ENCODE results near the gene U2AF1L4. TPM values are rescaled to one million over a fixed set of nuclear protein-coding genes. Genes with fewer than 3 reads are reported as not detected.

The U2AF1L4 gene
- total RNA-seq, 2 experiments from 2014 or later, result 35.5 to 36.2 TPM

GRCh38 chr19:35713904-35714495, 31.2 kb downstream of the U2AF1L4 start:
- Mint-ChIP-seq H3K9me3 (no peaks in the 10 kb centered on the region), H3K4me1 (peaks cover 69% of the 10 kb centered on the region), H3K36me3 (ENCODE audit: low read depth) (peaks cover 36% of the 10 kb centered on the region), H3K27ac (peak overlapping the region; percentile 99), H3K27me3 (no peaks in the 10 kb centered on the region), H3K4me3 (peak overlapping the region; percentile 92)
- POLR2A ChIA-PET, result interaction anchor here (1.0 to 6.8 kb wide), 11 partner anchors 7 to 216 kb away, joined by 3 to 160 read pairs (median 14); partner anchors contain the start of genes COX6B1, IGFLR1, LIN37 and PSENEN
- CTCF ChIA-PET, result interaction anchor here (1.3 to 10.3 kb wide), 5 partner anchors 12 to 34 kb away, joined by 3 to 131 read pairs (median 8); partner anchors contain the start of genes LIN37, PSENEN and U2AF1L4
- no peak for DNase-seq

GRCh38 chr19:35713506-35713850, 31.7 kb downstream of the U2AF1L4 start:
- Mint-ChIP-seq H3K4me3 (peak overlapping the region; percentile 92), H3K27ac (peak overlapping the region; percentile 99), H3K27me3 (no peaks in the 10 kb centered on the region), H3K9me3 (no peaks in the 10 kb centered on the region), H3K36me3 (ENCODE audit: low read depth) (peaks cover 32% of the 10 kb centered on the region), H3K4me1 (peaks cover 68% of the 10 kb centered on the region)
- POLR2A ChIA-PET, result interaction anchor here (1.0 to 6.8 kb wide), 15 partner anchors 8 to 217 kb away, joined by 3 to 160 read pairs (median 5); partner anchors contain the start of genes COX6B1, IGFLR1, LIN37 and NFKBID
- CTCF ChIA-PET, result interaction anchor here (1.3 to 10.3 kb wide), 5 partner anchors 11 to 218 kb away, joined by 3 to 131 read pairs (median 9); partner anchors contain the start of gene LIN37
- DNase-seq, result no peak

GRCh38 chr19:35712567-35713505, 32.4 kb downstream of the U2AF1L4 start:
- POLR2A ChIA-PET, result interaction anchor here (0.7 to 6.8 kb wide), 19 partner anchors 9 to 218 kb away, joined by 3 to 160 read pairs (median 5); partner anchors contain the start of genes COX6B1, HAUS5, IGFLR1 and LIN37
- Mint-ChIP-seq H3K4me3 (peak overlapping the region; percentile 92), H3K27me3 (no peaks in the 10 kb centered on the region), H3K9me3 (no peaks in the 10 kb centered on the region), H3K36me3 (ENCODE audit: low read depth) (peaks cover 33% of the 10 kb centered on the region), H3K27ac (peak overlapping the region; percentile 99), H3K4me1 (peaks cover 69% of the 10 kb centered on the region)
- DNase-seq, result peak; percentile 85
- CTCF ChIA-PET, result interaction anchor here (1.2 to 10.3 kb wide), 7 partner anchors 10 to 218 kb away, joined by 3 to 131 read pairs (median 8); partner anchors contain the start of genes COX6B1 and LIN37

- ChIA-PET POLR2A (interaction anchor here (0.8 to 6.8 kb wide), 15 partner anchors 8 to 283 kb away, joined by 3 to 160 read pairs (median 7); partner anchors contain the start of genes COX6B1, HAUS5, IGFLR1 and LIN37), CTCF (interaction anchor here (0.7 to 10.3 kb wide), 10 partner anchors 9 to 242 kb away, joined by 3 to 131 read pairs (median 5); partner anchors contain the start of genes COX6B1, LIN37, PSENEN and U2AF1L4)
- peaks cover 64% of the 10 kb centered on the region for H3K4me1 Mint-ChIP-seq
- H3K27ac Mint-ChIP-seq, result peak overlapping the region; percentile 99
- DNase-seq, result peak; percentile 72
- peaks cover 26% of the 10 kb centered on the region for H3K36me3 Mint-ChIP-seq (ENCODE audit: low read depth)
- no peaks in the 10 kb centered on the region for H3K27me3 Mint-ChIP-seq
- no peaks in the 10 kb centered on the region for H3K9me3 Mint-ChIP-seq
- H3K4me3 Mint-ChIP-seq, result peak overlapping the region; percentile 64
These were observed 34.2 kb downstream of the U2AF1L4 start for GRCh38 chr19:35710784-35711723.

GRCh38 chr19:35708391-35708790, 36.8 kb downstream of the U2AF1L4 start:
- ChIA-PET CTCF (interaction anchor here (10.3 kb wide), 1 partner anchor 11 kb away, joined by 131 read pairs; no protein-coding TSS in a partner anchor), POLR2A (interaction anchor here (1.0 to 1.4 kb wide), 2 partner anchors 10 to 36 kb away, joined by 3 to 6 read pairs; partner anchors contain the start of genes KMT2B, PSENEN and U2AF1L4)
- peaks cover 46% of the 10 kb centered on the region for H3K4me1 Mint-ChIP-seq
- no peaks in the 10 kb centered on the region for H3K27me3 Mint-ChIP-seq
- H3K4me3 Mint-ChIP-seq, result no peak overlapping the region
- no peak for DNase-seq
- H3K27ac Mint-ChIP-seq, result peak overlapping the region; percentile 4
- peaks cover 3% of the 10 kb centered on the region for H3K36me3 Mint-ChIP-seq (ENCODE audit: low read depth)
- no peaks in the 10 kb centered on the region for H3K9me3 Mint-ChIP-seq

GRCh38 chr19:35704218-35704617, 41.0 kb downstream of the U2AF1L4 start, which contains the start of gene ZBTB32:
ZBTB32 (plus strand) TSS chr19:35704558; CDS start chr19:35714627, 10,069 bp downstream.
- peaks cover 3% of the 10 kb centered on the region for H3K36me3 Mint-ChIP-seq (ENCODE audit: low read depth)
- peaks cover 22% of the 10 kb centered on the region for H3K4me1 Mint-ChIP-seq
- H3K27ac Mint-ChIP-seq, result no peak within 1 kb of the TSS
- no peaks in the 10 kb centered on the region for H3K27me3 Mint-ChIP-seq
- H3K9me3 Mint-ChIP-seq, result no peaks in the 10 kb centered on the region
- no peak within 1 kb of the TSS for H3K4me3 Mint-ChIP-seq
- ChIA-PET CTCF (interaction anchor here (0.7 to 3.5 kb wide), 3 partner anchors 9 to 41 kb away, joined by 3 to 57 read pairs (median 4); no protein-coding TSS in a partner anchor), POLR2A (interaction anchor here (0.9 to 5.6 kb wide), 2 partner anchors 9 to 11 kb away, joined by 3 to 160 read pairs; no protein-coding TSS in a partner anchor)
- DNase-seq, result no peak

GRCh38 chr19:35703343-35703742, 41.9 kb downstream of the U2AF1L4 start:
- H3K9me3 Mint-ChIP-seq, result no peaks in the 10 kb centered on the region
- peak overlapping the region; percentile 90 for H3K4me3 Mint-ChIP-seq
- peaks cover under 1% of the 10 kb centered on the region for H3K36me3 Mint-ChIP-seq (ENCODE audit: low read depth)
- ChIA-PET POLR2A (interaction anchor here (0.7 to 5.6 kb wide), 6 partner anchors 9 to 42 kb away, joined by 3 to 160 read pairs (median 16); partner anchors contain the start of genes KMT2B, PSENEN and U2AF1L4), CTCF (interaction anchor here (1.5 to 3.5 kb wide), 6 partner anchors 9 to 228 kb away, joined by 3 to 57 read pairs (median 6); partner anchors contain the start of gene COX6B1)
- no peak overlapping the region for H3K27ac Mint-ChIP-seq
- DNase-seq, result no peak
- peaks cover 18% of the 10 kb centered on the region for H3K4me1 Mint-ChIP-seq
- no peaks in the 10 kb centered on the region for H3K27me3 Mint-ChIP-seq

GRCh38 chr19:35702223-35703012, 42.8 kb downstream of the U2AF1L4 start:
- peak; percentile 97 for DNase-seq
- CTCF ChIA-PET, result interaction anchor here (0.6 to 3.5 kb wide), 11 partner anchors 8 to 229 kb away, joined by 3 to 57 read pairs (median 4); partner anchors contain the start of genes COX6B1 and LIN37
- no peaks in the 10 kb centered on the region for H3K27me3 Mint-ChIP-seq
- peak overlapping the region; percentile 90 for H3K4me3 Mint-ChIP-seq
- H3K27ac Mint-ChIP-seq, result peak overlapping the region; percentile 98
- no peaks in the 10 kb centered on the region for H3K36me3 Mint-ChIP-seq (ENCODE audit: low read depth)
- no peaks in the 10 kb centered on the region for H3K9me3 Mint-ChIP-seq
- POLR2A ChIA-PET, result interaction anchor here (0.6 to 5.6 kb wide), 13 partner anchors 8 to 940 kb away, joined by 3 to 160 read pairs (median 4); partner anchors contain the start of genes COX6B1, HSPB6, KMT2B and LIN37
- H3K4me1 Mint-ChIP-seq, result peaks cover 19% of the 10 kb centered on the region

- no peak overlapping the region for H3K27ac Mint-ChIP-seq
- no peak overlapping the region for H3K4me3 Mint-ChIP-seq
- ChIA-PET CTCF (interaction anchor here (0.8 to 6.9 kb wide), 4 partner anchors 15 to 234 kb away, joined by 3 to 131 read pairs (median 4); no protein-coding TSS in a partner anchor), POLR2A (interaction anchor here (1.1 to 6.9 kb wide), 4 partner anchors 10 to 43 kb away, joined by 3 to 141 read pairs (median 7); no protein-coding TSS in a partner anchor)
- peaks cover 19% of the 10 kb centered on the region for H3K4me1 Mint-ChIP-seq
- H3K27me3 Mint-ChIP-seq, result no peaks in the 10 kb centered on the region
- H3K36me3 Mint-ChIP-seq (ENCODE audit: low read depth), result no peaks in the 10 kb centered on the region
- H3K9me3 Mint-ChIP-seq, result no peaks in the 10 kb centered on the region
- DNase-seq, result no peak
These were observed 48.4 kb downstream of the U2AF1L4 start for GRCh38 chr19:35696835-35697234.

- ChIA-PET POLR2A (interaction anchor here (1.1 to 6.9 kb wide), 4 partner anchors 11 to 44 kb away, joined by 3 to 141 read pairs (median 7); no protein-coding TSS in a partner anchor), CTCF (interaction anchor here (0.6 to 6.9 kb wide), 5 partner anchors 16 to 235 kb away, joined by 4 to 131 read pairs (median 5); partner anchors contain the start of gene LIN37)
- Mint-ChIP-seq H3K9me3 (no peaks in the 10 kb centered on the region), H3K4me3 (no peak overlapping the region), H3K36me3 (ENCODE audit: low read depth) (no peaks in the 10 kb centered on the region), H3K27ac (no peak overlapping the region), H3K4me1 (peaks cover 19% of the 10 kb centered on the region), H3K27me3 (no peaks in the 10 kb centered on the region)
- DNase-seq, result no peak
These were observed 49.3 kb downstream of the U2AF1L4 start for GRCh38 chr19:35695895-35696422.

All from activated CD4-positive, alpha-beta memory T cell treated with anti-CD3 and anti-CD28 coated beads, Interleukin-2, amount 10 ng/mL, durations not matched to agents 7 days and 5 days (primary cell).